HG03520 (cell line): ENCODE measurements around the gene WDFY4.

Experiments
- ATAC-seq: cut with Tn5 transposase; IDR thresholded peaks from one replicate; pipeline ENCODE4 v1.9.1; 2021; ENCODE audit warnings: mild to moderate bottlenecking, moderate library complexity; ENCODE audit not compliant: unreplicated experiment

The WDFY4 gene

GRCh38 chr10:49001402-49001801 lies 316.7 kb downstream of the WDFY4 start:
- no peak for ATAC-seq

- ATAC-seq = no peak
These were observed 317.4 kb downstream of the WDFY4 start for GRCh38 chr10:49001870-49002672.

- ATAC-seq = no peak
These were observed 320.6 kb downstream of the WDFY4 start for GRCh38 chr10:49005270-49005669.

GRCh38 chr10:49007129-49007528 lies 322.5 kb downstream of the WDFY4 start:
- no peak for ATAC-seq

- no peak for ATAC-seq
These were observed 323.4 kb downstream of the WDFY4 start for GRCh38 chr10:49008091-49008490.

GRCh38 chr10:49008505-49009198 lies 324.0 kb downstream of the WDFY4 start:
- no peak for ATAC-seq

GRCh38 chr10:49009199-49009979 lies 324.7 kb downstream of the WDFY4 start:
- no peak for ATAC-seq

GRCh38 chr10:49010295-49010694 lies 325.6 kb downstream of the WDFY4 start:
- ATAC-seq = no peak

- no peak for ATAC-seq
These were observed 326.2 kb downstream of the WDFY4 start for GRCh38 chr10:49010865-49011264.

GRCh38 chr10:49011756-49012155 lies 327.1 kb downstream of the WDFY4 start:
- ATAC-seq = no peak

GRCh38 chr10:49012603-49013002 lies 327.9 kb downstream of the WDFY4 start:
- no peak for ATAC-seq

GRCh38 chr10:49015700-49016099 lies 331.0 kb downstream of the WDFY4 start:
- ATAC-seq = no peak

GRCh38 chr10:49021685-49022084 lies 337.0 kb downstream of the WDFY4 start:
- ATAC-seq = no peak

GRCh38 chr10:49023071-49023470 lies 338.4 kb downstream of the WDFY4 start:
- ATAC-seq = no peak

- ATAC-seq = no peak
These were observed 339.1 kb downstream of the WDFY4 start for GRCh38 chr10:49023752-49024151.

GRCh38 chr10:49024484-49024883 lies 339.8 kb downstream of the WDFY4 start:
- no peak for ATAC-seq

- no peak for ATAC-seq
These were observed 340.8 kb downstream of the WDFY4 start for GRCh38 chr10:49025347-49025983.

GRCh38 chr10:49028639-49029038 lies 344.0 kb downstream of the WDFY4 start:
- no peak for ATAC-seq

- no peak for ATAC-seq
These were observed 345.0 kb downstream of the WDFY4 start for GRCh38 chr10:49029666-49030065.
